Hair follicular keratinocyte (primary cell): ENCODE results near the gene DNAJC9. TPM values are rescaled to one million over a fixed set of nuclear protein-coding genes. Genes with fewer than 3 reads are reported as not detected.

ENCODE experiments used
- total RNA-seq: library from RNA; depleted of rRNA; stranded (reverse); fragments of >200 nt; gene quantifications from 2 replicates; pipeline ENCODE4 v1.2.3, GENCODE V29; 2015

Gene DNAJC9, protein sequence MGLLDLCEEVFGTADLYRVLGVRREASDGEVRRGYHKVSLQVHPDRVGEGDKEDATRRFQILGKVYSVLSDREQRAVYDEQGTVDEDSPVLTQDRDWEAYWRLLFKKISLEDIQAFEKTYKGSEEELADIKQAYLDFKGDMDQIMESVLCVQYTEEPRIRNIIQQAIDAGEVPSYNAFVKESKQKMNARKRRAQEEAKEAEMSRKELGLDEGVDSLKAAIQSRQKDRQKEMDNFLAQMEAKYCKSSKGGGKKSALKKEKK
- 24.2 and 49.7 TPM in 2 replicates for total RNA-seq

GRCh38 chr10:73246646-73247508 lies at the start of gene DNAJC9:
TSS of gene DNAJC9 (minus strand) at chr10:73247255. CDS start at chr10:73247189, 66 bp downstream.

GRCh38 chr10:73252445-73253224 lies 5.6 kb upstream of the DNAJC9 start, which contains the start of gene MRPS16:
TSS of gene MRPS16 (minus strand) at chr10:73252644. CDS start at chr10:73252482, 162 bp downstream.

Other genes with a start within 250 kb of the DNAJC9 start
- 37.3 and 54.7 TPM in 2 replicates for gene P4HA1, start 150.4 kb downstream of the DNAJC9 start, total RNA-seq
- 0.91 and 2.5 TPM in 2 replicates for gene NUDT13, start 136.8 kb downstream of the DNAJC9 start, total RNA-seq
- gene ECD, start 79.2 kb downstream of the DNAJC9 start, total RNA-seq = 27.9 and 32.3 TPM in 2 replicates
- gene FAM149B1, start 79.1 kb downstream of the DNAJC9 start, total RNA-seq = 5.1 and 13.4 TPM in 2 replicates
- gene MRPS16, start 5.4 kb upstream of the DNAJC9 start, total RNA-seq = 53.8 and 62.9 TPM in 2 replicates
- 0.46 and 0.55 TPM in 2 replicates for gene CFAP70, start 111.6 kb upstream of the DNAJC9 start, total RNA-seq
- gene ANXA7, start 166.8 kb upstream of the DNAJC9 start, total RNA-seq = 109 and 116 TPM in 2 replicates
- gene MSS51, start 186.3 kb upstream of the DNAJC9 start, total RNA-seq = 0.31 and 0.57 TPM in 2 replicates
- 16.0 and 21.4 TPM in 2 replicates for gene PPP3CB, start 248.8 kb upstream of the DNAJC9 start, total RNA-seq